Bronchial epithelial cell (primary cell): ENCODE results near the gene EGF. TPM values are rescaled to one million over a fixed set of nuclear protein-coding genes. Genes with fewer than 3 reads are reported as not detected.
A peak's percentile ranks its signal among the peaks of the same experiment; 100 is the strongest.
"Not testable (repeated sequence)": the region's sequence is repeated elsewhere in the genome, so short reads cannot be mapped to it uniquely, and the experiment has no call there.

Experiments
- DNase-seq: peaks from one replicate; pipeline ENCODE4 v3.0.0-alpha.2; 2010; ENCODE audit warnings: low read depth
- FAIRE-seq: peaks from 2 replicates; lab custom pipeline; 2011; peaks lifted over from hg19 to GRCh38; lab: Jason Lieb, UNC
- H3K27me3 ChIP-seq: 2 replicates; pipeline ENCODE4 v1.5.1; 2011; ENCODE audit warnings: low read length; ENCODE audit not compliant: control insufficient read depth, insufficient read depth
- H3K36me3 ChIP-seq: 2 replicates; pipeline ENCODE4 v1.5.1; 2011; ENCODE audit warnings: low read length; ENCODE audit not compliant: control insufficient read depth, insufficient read depth
- H3K4me3 ChIP-seq: 2 replicates; pipeline ENCODE4 v1.5.1; 2011; ENCODE audit warnings: mild to moderate bottlenecking, low read depth, low read length, control low read depth
- CTCF ChIP-seq: IDR thresholded peaks from 2 replicates; pipeline ENCODE4 v1.5.1; 2011; ENCODE audit warnings: mild to moderate bottlenecking, moderate library complexity, low read length, control low read depth, inconsistent platforms; ENCODE audit not compliant: insufficient read depth, severe bottlenecking
- total RNA-seq: library from RNA; depleted of rRNA; stranded (reverse); fragments of >200 nt; gene quantifications from 2 replicates; pipeline ENCODE4 v1.2.1, GENCODE V29; 2014

Gene EGF
- total RNA-seq, 1 donor from 2014 or later, result 1.1 TPM

- no peak for DNase-seq
- no peaks in the 10 kb centered on the region for H3K36me3 ChIP-seq
- no peak for FAIRE-seq
- H3K27me3 ChIP-seq, result no peaks in the 10 kb centered on the region
- no peak for TF ChIP-seq CTCF
- no peak overlapping the region for H3K4me3 ChIP-seq
These were observed 31.1 kb downstream of the EGF start for GRCh38 chr4:109943745-109944144.

- DNase-seq (no peak), FAIRE-seq (no peak)
- H3K27me3 ChIP-seq, result no peaks in the 10 kb centered on the region
- no peak for TF ChIP-seq CTCF
- H3K4me3 ChIP-seq, result no peak overlapping the region
- no peaks in the 10 kb centered on the region for H3K36me3 ChIP-seq
These were observed 31.9 kb downstream of the EGF start for GRCh38 chr4:109944591-109944990.

- FAIRE-seq, result no peak
- TF ChIP-seq CTCF, result no peak
- Histone ChIP-seq H3K36me3 (no peaks in the 10 kb centered on the region), H3K4me3 (no peak overlapping the region), H3K27me3 (no peaks in the 10 kb centered on the region)
- DNase-seq, result peak; percentile 85
These were observed 32.4 kb downstream of the EGF start for GRCh38 chr4:109945056-109945455.

- FAIRE-seq, result no peak
- Histone ChIP-seq H3K27me3 (no peaks in the 10 kb centered on the region), H3K36me3 (no peaks in the 10 kb centered on the region), H3K4me3 (no peak overlapping the region)
- no peak for TF ChIP-seq CTCF
- no peak for DNase-seq
These were observed 33.4 kb downstream of the EGF start for GRCh38 chr4:109946120-109946519.

GRCh38 chr4:109947457-109947856, 34.8 kb downstream of the EGF start:
- H3K36me3 ChIP-seq, result no peaks in the 10 kb centered on the region
- no peak for TF ChIP-seq CTCF
- H3K27me3 ChIP-seq, result no peaks in the 10 kb centered on the region
- peak; percentile 98 for DNase-seq
- no peak for FAIRE-seq
- H3K4me3 ChIP-seq, result no peak overlapping the region

- H3K4me3 ChIP-seq, result no peak overlapping the region
- no peak for FAIRE-seq
- no peaks in the 10 kb centered on the region for H3K27me3 ChIP-seq
- no peak for DNase-seq
- TF ChIP-seq CTCF, result no peak
- no peaks in the 10 kb centered on the region for H3K36me3 ChIP-seq
These were observed 35.2 kb downstream of the EGF start for GRCh38 chr4:109947918-109948317.

- H3K36me3 ChIP-seq, FAIRE-seq, H3K27me3 ChIP-seq, H3K4me3 ChIP-seq, DNase-seq: not testable (repeated sequence)
These were observed 36.5 kb downstream of the EGF start for GRCh38 chr4:109949099-109949718.
